Measurements from ENCODE around the gene VSIG4.
"Not testable (repeated sequence)": the region's sequence is repeated elsewhere in the genome, so short reads cannot be mapped to it uniquely, and the experiment has no call there.

VSIG4 gene

DNA sequence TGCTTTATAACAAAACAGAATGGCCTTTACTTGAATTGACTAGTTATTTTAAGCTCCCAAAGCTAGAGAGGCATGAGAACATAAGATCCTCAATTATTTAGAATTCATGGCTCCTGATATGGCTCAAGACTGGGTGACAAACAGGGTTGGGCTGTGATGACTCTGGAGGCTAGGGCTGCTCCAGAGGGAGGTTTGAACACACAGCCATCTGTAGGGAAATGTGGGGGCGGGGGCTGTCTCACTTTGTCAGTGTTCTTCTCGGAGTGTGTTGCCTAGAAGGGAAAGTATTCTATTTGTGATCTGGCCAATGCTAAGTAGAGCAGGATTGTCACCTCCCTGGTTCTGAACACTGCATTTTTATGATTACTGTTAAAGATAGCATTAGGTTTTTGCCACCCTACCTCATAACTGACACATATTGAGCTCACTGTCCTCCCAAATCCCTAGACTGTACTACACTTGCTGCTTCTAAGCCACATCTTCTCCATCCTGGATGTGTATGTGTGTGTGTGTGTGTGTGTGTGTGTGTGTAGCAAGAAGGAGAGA is 45.9 kb downstream of the VSIG4 start:
- no peak overlapping the region for H3K4me3 ChIP-seq (ENCODE audit: low read length)
- no peak for DNase-seq (ENCODE audit: low read depth, low spot score)

DNA sequence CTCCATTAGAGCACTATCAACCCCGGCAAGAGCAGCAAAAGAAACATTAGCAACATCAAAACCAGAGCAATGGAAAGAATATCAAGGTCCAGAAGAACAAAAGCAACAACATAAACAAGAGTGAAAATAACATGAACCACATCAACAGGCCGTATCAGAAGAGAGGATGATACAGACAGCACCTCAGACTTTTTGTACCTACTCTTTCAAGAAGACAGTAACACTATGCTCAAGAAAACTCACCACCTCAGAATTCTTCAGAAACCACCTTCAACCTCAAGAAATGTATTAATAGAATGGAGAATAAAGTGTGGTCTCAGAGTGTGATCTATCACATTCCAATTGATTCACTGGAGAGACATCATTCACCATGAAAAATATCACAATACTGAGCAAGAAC is 46.5 kb downstream of the VSIG4 start:
- DNase-seq (ENCODE audit: low read depth, low spot score): no peak
- no peak overlapping the region for H3K4me3 ChIP-seq (ENCODE audit: low read length)

DNA sequence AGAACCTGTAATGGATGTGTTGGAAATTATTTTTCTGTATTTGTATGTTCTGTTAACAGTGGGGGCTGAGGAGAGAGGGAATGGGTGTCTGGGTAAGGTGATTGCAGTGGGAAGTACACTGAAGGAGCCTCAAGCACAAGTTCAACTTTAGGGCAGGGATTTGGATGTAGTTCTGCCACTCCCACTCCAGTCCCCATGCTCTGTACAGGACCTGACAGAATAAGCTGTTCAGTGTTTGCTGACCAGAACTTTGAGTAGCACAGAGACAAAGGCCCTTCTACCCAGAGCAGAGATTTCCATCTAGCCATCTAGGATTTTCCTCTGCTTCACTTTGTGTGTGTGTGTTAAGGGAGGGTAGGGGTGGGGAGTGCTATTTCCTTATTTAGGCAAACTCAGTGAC is 49.2 kb downstream of the VSIG4 start:
- DNase-seq (ENCODE audit: low read depth, low spot score): no peak
- H3K4me3 ChIP-seq (ENCODE audit: low read length): no peak overlapping the region

DNA sequence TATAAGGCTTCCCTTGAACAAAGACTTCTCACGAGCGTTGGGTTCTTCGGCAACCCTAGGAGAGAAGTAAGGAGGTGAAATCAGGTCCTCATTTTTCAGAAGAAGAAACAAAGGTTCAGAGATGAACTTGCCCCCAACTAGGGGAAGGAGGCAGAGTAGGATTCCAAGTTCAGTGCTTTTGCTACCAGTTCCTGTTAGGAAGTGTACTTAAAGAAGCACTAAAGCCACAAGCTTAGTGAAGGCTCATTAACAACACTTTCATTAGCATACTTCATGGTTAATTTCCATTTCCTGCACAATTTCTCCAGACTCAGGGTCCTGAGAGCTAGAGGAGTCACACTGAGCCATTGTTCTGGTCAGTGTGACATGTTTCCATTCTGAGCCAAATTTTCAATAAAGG is 52.1 kb downstream of the VSIG4 start:
- peak overlapping the region; percentile 9; the same call in 1 of the 2 replicates for H3K4me3 ChIP-seq (ENCODE audit: low read length)
- DNase-seq (ENCODE audit: low read depth, low spot score): no peak

DNA sequence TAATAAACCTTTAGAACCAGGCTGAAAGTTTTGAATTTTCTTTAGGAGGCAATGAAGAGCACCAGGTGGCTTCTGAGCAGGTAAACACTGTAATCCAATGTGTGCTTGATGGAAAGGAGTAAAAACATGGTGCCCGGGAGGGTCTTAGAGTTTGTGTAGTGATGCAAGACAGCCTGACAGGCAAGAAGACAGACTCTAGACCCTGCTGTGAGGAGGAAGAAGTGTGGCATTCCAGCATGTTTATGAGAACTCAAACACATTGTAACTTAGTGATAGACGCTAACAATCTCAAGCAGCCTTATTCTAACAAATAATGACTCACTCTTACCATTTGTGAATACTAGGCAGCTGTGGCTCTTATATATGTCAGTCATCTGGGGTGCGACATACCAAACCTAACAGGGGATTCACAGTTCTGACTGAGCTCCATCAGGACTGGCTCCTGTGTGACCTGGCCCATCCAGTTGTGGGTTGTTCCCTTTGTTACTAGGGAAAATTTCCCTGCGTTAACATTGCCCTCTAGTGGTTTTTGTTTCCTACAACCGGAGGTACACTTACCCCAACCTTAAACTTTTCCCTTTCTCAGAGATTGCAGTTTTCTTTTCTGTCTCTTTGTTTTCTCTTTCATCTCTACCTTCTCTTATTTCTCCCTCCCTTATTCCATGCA is 53.8 kb downstream of the VSIG4 start:
- peak; percentile 84 for DNase-seq (ENCODE audit: low read depth, low spot score)
- H3K4me3 ChIP-seq (ENCODE audit: low read length): no peak overlapping the region

DNA sequence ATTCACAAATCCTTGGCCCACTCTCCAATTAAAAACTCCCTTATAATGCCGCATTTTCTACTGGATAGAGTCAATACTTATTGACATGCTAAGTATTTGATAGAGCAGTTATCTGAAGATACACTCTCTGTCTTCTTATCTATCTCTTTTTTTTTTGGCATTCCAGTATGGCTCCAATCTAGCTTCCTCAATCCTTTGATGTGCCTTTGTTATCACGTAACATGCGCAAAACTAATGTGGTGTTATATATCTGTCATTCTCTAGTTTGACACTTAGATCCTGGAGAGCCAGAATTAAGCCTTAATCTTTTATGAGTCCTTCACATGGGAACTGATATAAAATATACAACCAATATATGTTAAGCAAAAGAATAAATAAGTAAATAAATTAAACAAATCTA is 54.7 kb downstream of the VSIG4 start:
- no peak for DNase-seq (ENCODE audit: low read depth, low spot score)
- no peak overlapping the region for H3K4me3 ChIP-seq (ENCODE audit: low read length)

DNA sequence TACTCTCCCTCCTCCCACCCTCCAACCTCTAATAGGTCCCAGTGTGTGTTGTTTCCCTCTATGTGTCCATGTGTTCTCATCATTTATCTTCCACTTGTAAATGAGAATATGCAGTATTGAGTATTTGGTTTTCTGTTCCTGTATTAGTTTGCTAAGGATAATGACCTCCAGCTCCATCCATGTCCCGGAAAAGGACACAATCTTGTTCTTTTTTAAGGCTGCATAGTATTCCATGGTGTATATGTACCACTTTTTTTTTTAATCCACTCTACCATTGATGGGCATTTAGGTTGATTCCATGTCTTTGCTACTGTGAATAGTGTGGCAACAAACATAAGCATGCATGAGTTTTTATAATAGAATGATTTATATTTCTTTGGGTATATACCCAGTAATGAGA is 62.7 kb downstream of the VSIG4 start:
- not testable (repeated sequence) for DNase-seq (ENCODE audit: low read depth, low spot score); H3K4me3 ChIP-seq (ENCODE audit: low read length)

DNA sequence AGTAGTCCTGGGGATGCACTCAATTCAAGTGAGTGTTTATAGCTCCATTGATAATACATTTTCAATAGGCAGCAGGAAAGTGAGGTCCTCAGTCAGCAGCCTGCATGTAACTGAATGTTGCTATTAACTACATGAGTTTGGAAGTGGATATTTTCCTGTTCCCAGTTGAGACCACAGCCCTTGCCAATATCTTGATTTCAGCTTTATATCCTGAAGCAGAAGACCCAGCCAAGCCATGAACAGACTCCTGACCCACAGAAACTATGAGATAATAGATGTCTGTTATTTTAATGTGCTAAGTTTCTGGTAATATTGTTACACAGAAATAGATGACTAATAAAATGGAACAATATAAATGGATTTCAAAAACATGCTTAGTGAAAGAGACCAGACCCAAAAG is 63.7 kb downstream of the VSIG4 start:
- DNase-seq (ENCODE audit: low read depth, low spot score): no peak
- H3K4me3 ChIP-seq (ENCODE audit: low read length): no peak overlapping the region

DNA sequence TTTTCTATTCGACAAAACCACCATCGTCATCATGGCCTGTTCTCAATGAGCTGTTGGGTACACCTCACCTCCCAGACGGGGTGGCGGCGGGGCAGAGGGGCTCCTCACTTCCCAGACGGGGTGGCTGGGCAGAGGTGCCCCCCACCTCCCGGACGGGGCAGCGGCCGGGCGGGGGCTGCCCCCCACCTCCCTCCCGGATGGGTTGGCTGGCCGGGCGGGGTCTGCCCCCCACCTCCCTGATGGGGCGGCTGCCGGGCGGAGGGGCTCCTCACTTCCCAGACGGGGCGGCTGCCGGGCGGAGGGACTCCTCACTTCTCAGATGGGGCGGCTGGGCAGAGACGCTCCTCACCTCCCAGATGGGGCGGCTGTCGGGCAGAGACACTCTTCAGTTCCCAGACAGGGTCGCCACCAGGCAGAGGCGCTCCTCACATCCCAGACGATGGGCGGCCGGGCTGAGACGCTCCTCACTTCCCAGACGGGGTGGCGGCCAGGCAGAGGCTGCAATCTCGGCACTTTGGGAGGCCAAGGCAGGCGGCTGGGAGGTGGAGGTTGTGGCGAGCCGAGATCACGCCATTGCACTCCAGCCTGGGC is 64.6 kb downstream of the VSIG4 start:
- not testable (repeated sequence) for DNase-seq (ENCODE audit: low read depth, low spot score); H3K4me3 ChIP-seq (ENCODE audit: low read length)
